PC-9 (cell line): ENCODE data around the gene CTNND1. TPM values are rescaled to one million over a fixed set of nuclear protein-coding genes. Genes with fewer than 3 reads are reported as not detected.

Experiments
- BruUV-seq: library from RNA; stranded (reverse); fragments of 400-500 nt; replicated peaks from 2 replicates; lab custom pipeline; 2021; lab: Mats Ljungman, UMichigan
- CTCF ChIA-PET: fragments of 300-600 bp; sonication (Branson Sonifier 250); formaldehyde crosslinking; loops from one replicate; lab custom pipeline; 2022; ENCODE audit warnings: antibody characterized with exemption; lab: Charles Lee
- POLR2A ChIA-PET: fragments of 300-600 bp; sonication (Branson Sonifier 250); formaldehyde crosslinking; loops from one replicate; lab custom pipeline; 2022; ENCODE audit warnings: antibody characterized with exemption; ENCODE audit not compliant: unreplicated experiment; lab: Charles Lee
- DNase-seq, 2 experiments: peaks; one replicate each; pipeline versions ENCODE4 v3.0.0 to v3.0.0-alpha.2; 2015 to 2022; ENCODE audit warnings: mixed read lengths in 1 of 2
- H2AFZ ChIP-seq: fragments of 200-600 bp; sonication (generic); 2 replicates; pipeline ENCODE4 v1.8.1; 2017; ENCODE audit warnings: antibody characterized with exemption
- H3F3A ChIP-seq: fragments of 200-600 bp; sonication (generic); 2 replicates; pipeline ENCODE4 v1.8.1; 2017; ENCODE audit warnings: antibody characterized with exemption, mild to moderate bottlenecking, low read depth; ENCODE audit not compliant: insufficient read depth
- H3K27ac ChIP-seq: fragments of 200-600 bp; sonication (generic); 2 replicates; pipeline ENCODE4 v1.6.1; 2016; ENCODE audit warnings: mixed run types
- H3K27me3 ChIP-seq: fragments of 200-600 bp; sonication (generic); 2 replicates; pipeline ENCODE4 v1.6.1; 2016; ENCODE audit warnings: low read depth, mixed run types; ENCODE audit not compliant: insufficient read depth
- H3K36me3 ChIP-seq: fragments of 200-600 bp; sonication (generic); 2 replicates; pipeline ENCODE4 v1.6.1; 2016; ENCODE audit warnings: low read depth, mixed run types
- H3K4me1 ChIP-seq: fragments of 200-600 bp; sonication (generic); replicated peaks from 2 replicates; pipeline ENCODE4 v1.6.1; 2016; ENCODE audit warnings: mixed run types; ENCODE audit not compliant: insufficient read depth
- H3K4me2 ChIP-seq: fragments of 200-600 bp; sonication (generic); 2 replicates; pipeline ENCODE4 v1.6.1; 2017; ENCODE audit warnings: mixed run types
- H3K4me3 ChIP-seq: fragments of 200-600 bp; sonication (generic); 2 replicates; pipeline ENCODE4 v1.6.1; 2016; ENCODE audit warnings: mixed run types
- H3K79me2 ChIP-seq: fragments of 200-600 bp; sonication (generic); 2 replicates; pipeline ENCODE4 v1.6.1; 2017; ENCODE audit warnings: low read depth, mixed run types
- H3K9me2 ChIP-seq: fragments of 200-600 bp; sonication (generic); 2 replicates; pipeline ENCODE4 v1.8.1; 2017; ENCODE audit warnings: mild to moderate bottlenecking; ENCODE audit not compliant: insufficient read depth
- H3K9me3 ChIP-seq: fragments of 200-600 bp; sonication (generic); 2 replicates; pipeline ENCODE4 v1.8.1; 2016; ENCODE audit warnings: low read depth; ENCODE audit not compliant: insufficient read depth
- H4K20me1 ChIP-seq: fragments of 200-600 bp; sonication (generic); 2 replicates; pipeline ENCODE4 v1.8.1; 2017; ENCODE audit not compliant: insufficient read depth
- EZH2 ChIP-seq: fragments of 200-600 bp; sonication (generic); IDR thresholded peaks from 2 replicates; pipeline ENCODE4 v1.8.0; 2017; ENCODE audit warnings: antibody characterized with exemption, low read depth
- intact Hi-C: fragments of 100-400 bp; cut with micrococcal nuclease; formaldehyde crosslinking; loops from one replicate; pipeline ENCODE4 v1.10.0; 2022; ENCODE audit not compliant: unreplicated experiment
- total RNA-seq: library from RNA; stranded (reverse); gene quantifications from 2 replicates; pipeline ENCODE4 v1.2.3, GENCODE V29; 2021
- TF ChIP-seq, protein P1 (sequence below): fragments of 200-600 bp; sonication (generic); conservative IDR thresholded peaks from 2 replicates; pipeline ENCODE4 v1.6.1; 2017; ENCODE audit warnings: mixed run types, antibody characterized with exemption, mild to moderate bottlenecking, moderate library complexity

CTNND1 gene
- total RNA-seq, 1 experiment from 2014 or later, result 340 TPM

DNA sequence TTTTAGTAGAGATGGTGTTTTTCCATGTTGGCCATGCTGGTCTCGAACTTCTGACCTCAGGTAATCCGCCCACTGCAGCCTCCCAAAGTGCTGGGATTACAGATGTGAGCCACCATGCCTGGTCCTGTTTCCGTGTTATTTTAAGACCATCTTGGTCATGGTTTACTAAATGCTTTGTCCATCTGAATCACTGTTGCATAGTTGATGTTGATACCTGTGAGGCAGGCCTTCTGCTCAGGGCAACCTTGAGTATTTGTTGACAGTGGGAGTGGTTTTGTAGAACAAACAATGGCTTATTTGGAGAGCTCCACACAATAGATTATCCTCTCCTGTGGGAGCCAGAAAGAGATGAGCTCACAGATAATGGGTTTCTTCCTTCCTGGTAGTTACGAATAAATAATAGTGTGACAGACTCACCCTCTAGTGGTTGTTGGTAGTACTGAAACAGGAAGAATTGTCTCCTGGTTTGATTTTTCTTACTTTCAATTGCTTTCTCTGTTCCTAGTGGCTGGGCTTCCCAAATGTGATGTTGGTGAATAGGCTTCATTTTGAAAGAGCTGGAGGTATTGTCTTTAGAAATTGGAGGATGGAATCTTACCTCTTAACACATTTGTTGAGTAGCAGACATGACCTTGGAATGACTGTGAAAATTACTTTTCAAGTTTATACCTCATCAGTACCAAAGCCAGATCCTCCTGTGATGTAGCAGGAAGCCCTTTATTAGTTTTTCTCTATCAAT is 39.0 kb downstream of the CTNND1 start:
- no peak overlapping the region for H2AFZ ChIP-seq
- POLR2A ChIA-PET, result interaction anchor here (0.6 to 1.4 kb wide), 15 partner anchors 19 to 1367 kb away, joined by 3 to 25 read pairs (median 6); partner anchors contain the start of genes MED19, TMX2 and UBE2L6
- intact Hi-C loops, result loop anchor here (5.0 to 10.0 kb wide), 2 partner anchors 266 to 712 kb away; partner anchors contain the start of genes SMTNL1 and TIMM10
- peak; percentile 71 to 100 for DNase-seq
- peak overlapping the region; percentile 57 for H3K4me2 ChIP-seq
- CTCF ChIA-PET, result interaction anchor here (0.6 to 2.3 kb wide), 15 partner anchors 19 to 451 kb away, joined by 3 to 25 read pairs (median 4); partner anchors contain the start of genes BTBD18, CTNND1, MED19 and SELENOH
- H3F3A ChIP-seq, result peaks cover 52% of the 10 kb centered on the region
- peaks cover 24% of the 10 kb centered on the region for H4K20me1 ChIP-seq
- H3K79me2 ChIP-seq, result peaks cover 65% of the 10 kb centered on the region
- peak overlapping the region; percentile 94 for H3K27ac ChIP-seq
- H3K4me1 ChIP-seq, result peaks cover 35% of the 10 kb centered on the region
- peaks cover 65% of the 10 kb centered on the region for H3K36me3 ChIP-seq
- no peak for TF ChIP-seq EZH2
- TF ChIP-seq, protein P1, sequence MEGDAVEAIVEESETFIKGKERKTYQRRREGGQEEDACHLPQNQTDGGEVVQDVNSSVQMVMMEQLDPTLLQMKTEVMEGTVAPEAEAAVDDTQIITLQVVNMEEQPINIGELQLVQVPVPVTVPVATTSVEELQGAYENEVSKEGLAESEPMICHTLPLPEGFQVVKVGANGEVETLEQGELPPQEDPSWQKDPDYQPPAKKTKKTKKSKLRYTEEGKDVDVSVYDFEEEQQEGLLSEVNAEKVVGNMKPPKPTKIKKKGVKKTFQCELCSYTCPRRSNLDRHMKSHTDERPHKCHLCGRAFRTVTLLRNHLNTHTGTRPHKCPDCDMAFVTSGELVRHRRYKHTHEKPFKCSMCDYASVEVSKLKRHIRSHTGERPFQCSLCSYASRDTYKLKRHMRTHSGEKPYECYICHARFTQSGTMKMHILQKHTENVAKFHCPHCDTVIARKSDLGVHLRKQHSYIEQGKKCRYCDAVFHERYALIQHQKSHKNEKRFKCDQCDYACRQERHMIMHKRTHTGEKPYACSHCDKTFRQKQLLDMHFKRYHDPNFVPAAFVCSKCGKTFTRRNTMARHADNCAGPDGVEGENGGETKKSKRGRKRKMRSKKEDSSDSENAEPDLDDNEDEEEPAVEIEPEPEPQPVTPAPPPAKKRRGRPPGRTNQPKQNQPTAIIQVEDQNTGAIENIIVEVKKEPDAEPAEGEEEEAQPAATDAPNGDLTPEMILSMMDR, result peak; percentile 98
- peak overlapping the region; percentile 3; the same call in 1 of the 2 replicates for H3K4me3 ChIP-seq
- BruUV-seq, result no TSS peak
- H3K9me2 ChIP-seq, result no peaks in the 10 kb centered on the region
- no peaks in the 10 kb centered on the region for H3K9me3 ChIP-seq
- H3K27me3 ChIP-seq, result no peaks in the 10 kb centered on the region

DNA sequence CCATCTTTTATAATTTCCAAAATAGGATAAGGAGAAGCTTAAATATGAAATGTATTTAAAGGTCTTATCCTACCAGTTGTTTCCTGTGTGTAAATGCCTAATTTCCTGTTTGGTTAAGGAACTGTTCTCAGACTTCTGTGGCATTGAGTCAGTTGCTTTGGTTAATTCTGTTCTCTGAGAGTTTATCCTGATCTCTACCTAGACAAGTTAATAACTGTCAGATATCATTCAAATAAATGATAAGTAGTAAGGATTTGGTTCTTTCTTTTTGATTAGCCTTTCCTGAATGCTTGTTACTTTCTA is 39.5 kb downstream of the CTNND1 start:
- Histone ChIP-seq H3K4me3 (no peak overlapping the region), H3K4me2 (peak overlapping the region; percentile 57), H4K20me1 (peaks cover 24% of the 10 kb centered on the region), H3K27ac (peak overlapping the region; percentile 94), H3K9me3 (no peaks in the 10 kb centered on the region), H3K9me2 (no peaks in the 10 kb centered on the region), H3K27me3 (no peaks in the 10 kb centered on the region), H3K36me3 (peaks cover 61% of the 10 kb centered on the region), H3F3A (peaks cover 52% of the 10 kb centered on the region), H2AFZ (no peak overlapping the region), H3K79me2 (peaks cover 60% of the 10 kb centered on the region), H3K4me1 (peaks cover 35% of the 10 kb centered on the region)
- no peak for DNase-seq
- TF ChIP-seq, protein P1, result no peak
- no peak for TF ChIP-seq EZH2
- CTCF ChIA-PET, result interaction anchor here (0.6 to 2.3 kb wide), 10 partner anchors 22 to 121 kb away, joined by 3 to 25 read pairs (median 9); partner anchors contain the start of genes BTBD18, CTNND1, MED19 and SELENOH
- POLR2A ChIA-PET, result interaction anchor here (0.6 to 1.4 kb wide), 12 partner anchors 20 to 536 kb away, joined by 3 to 25 read pairs (median 6); partner anchors contain the start of genes MED19, TMX2 and UBE2L6
- intact Hi-C loops, result loop anchor here (5.0 to 10.0 kb wide), 2 partner anchors 266 to 711 kb away; partner anchors contain the start of genes SMTNL1 and TIMM10
- no TSS peak for BruUV-seq

DNA sequence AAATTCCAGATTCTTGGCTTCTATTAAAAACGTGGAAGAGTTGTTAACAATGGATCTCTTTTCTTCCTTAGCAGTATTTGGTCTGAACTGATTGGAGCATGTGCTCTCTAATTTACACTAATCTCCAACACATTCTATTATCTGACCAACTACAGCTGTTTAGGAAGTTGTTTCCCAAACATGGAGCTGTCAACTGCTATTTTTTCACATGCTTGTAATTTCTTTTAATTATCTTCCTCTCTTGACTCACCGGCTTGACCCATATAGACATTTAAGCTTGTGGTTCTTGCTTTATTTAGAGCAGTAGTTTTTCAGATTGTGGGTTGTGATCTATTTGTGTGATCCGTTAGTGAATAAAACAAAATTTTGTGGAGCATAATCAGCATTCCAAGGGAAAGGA is 40.8 kb downstream of the CTNND1 start:
- Histone ChIP-seq H3K79me2 (peaks cover 62% of the 10 kb centered on the region), H3F3A (peaks cover 47% of the 10 kb centered on the region), H2AFZ (no peak overlapping the region), H3K9me2 (no peaks in the 10 kb centered on the region), H4K20me1 (peaks cover 24% of the 10 kb centered on the region), H3K4me2 (no peak overlapping the region), H3K4me3 (no peak overlapping the region), H3K27ac (no peak overlapping the region), H3K4me1 (peaks cover 35% of the 10 kb centered on the region), H3K36me3 (peaks cover 65% of the 10 kb centered on the region), H3K27me3 (no peaks in the 10 kb centered on the region), H3K9me3 (no peaks in the 10 kb centered on the region)
- no peak for DNase-seq
- ChIA-PET POLR2A (no interaction called here), CTCF (no interaction called here)
- BruUV-seq, result no TSS peak
- intact Hi-C loops, result loop anchor here (5.0 to 10.0 kb wide), 2 partner anchors 268 to 710 kb away; partner anchors contain the start of genes SMTNL1 and TIMM10
- TF ChIP-seq, protein P1, result no peak
- no peak for TF ChIP-seq EZH2
